Coronary artery (tissue), 2 donors: Measurements from ENCODE around the gene NDOR1.

Source experiments
- DNase-seq: peaks from one replicate; pipeline ENCODE4 v3.0.0-alpha.2; 2017; ENCODE audit warnings: low spot score
- H3K27ac ChIP-seq, 2 donors: fragments of 200-600 bp; sonication (generic); one replicate each; pipeline ENCODE4 v1.5.1; 2016 to 2019
- H3K4me3 ChIP-seq: fragments of 200-600 bp; sonication (generic); 2 replicates; pipeline ENCODE4 v1.5.1; 2016; ENCODE audit warnings: mild to moderate bottlenecking, moderate library complexity
- CTCF ChIP-seq: fragments of 200-600 bp; sonication (generic); IDR thresholded peaks from one replicate; pipeline ENCODE4 v1.5.1; 2019; ENCODE audit warnings: antibody characterized with exemption

Gene NDOR1

GRCh38 chr9:137165250-137165836 is 40.2 kb upstream of the NDOR1 start:
- TF ChIP-seq CTCF = no peak

GRCh38 chr9:137166380-137167229 is 38.9 kb upstream of the NDOR1 start:
- no peak for DNase-seq
- TF ChIP-seq CTCF = no peak
- no peak overlapping the region for H3K4me3 ChIP-seq
- H3K27ac ChIP-seq = no peak overlapping the region

More at GRCh38 chr9:137165250-137165836, 40.2 kb upstream of the NDOR1 start:
- Histone ChIP-seq H3K27ac (no peak overlapping the region), H3K4me3 (no peak overlapping the region)
- no peak for DNase-seq

- DNase-seq = no peak
- no peak for TF ChIP-seq CTCF
- Histone ChIP-seq H3K4me3 (peak overlapping the region; percentile 67), H3K27ac (no peak overlapping the region)
Observed at GRCh38 chr9:137167277-137167746, 38.2 kb upstream of the NDOR1 start.

- no peak for DNase-seq
- Histone ChIP-seq H3K27ac (no peak overlapping the region), H3K4me3 (peak overlapping the region; percentile 67)
- no peak for TF ChIP-seq CTCF
Observed at GRCh38 chr9:137167747-137168572, 37.5 kb upstream of the NDOR1 start.

GRCh38 chr9:137168573-137168903 is 37.0 kb upstream of the NDOR1 start:
- H3K27ac ChIP-seq = no peak overlapping the region
- DNase-seq = no peak
- peak overlapping the region; percentile 67 for H3K4me3 ChIP-seq
- no peak for TF ChIP-seq CTCF

GRCh38 chr9:137168904-137169856 is 36.3 kb upstream of the NDOR1 start:
- DNase-seq = no peak
- no peak for TF ChIP-seq CTCF
- Histone ChIP-seq H3K27ac (no peak overlapping the region), H3K4me3 (peak overlapping the region; percentile 67)
